K562 (cell line): Measurements from ENCODE around the gene SLC35D2. TPM values are rescaled to one million over a fixed set of nuclear protein-coding genes. Genes with fewer than 3 reads are reported as not detected.

Experiments
- BMI1 ChIP-seq: fragments of 150-350 bp; IDR thresholded peaks from 2 replicates; pipeline ENCODE4 v1.6.1; 2014; ENCODE audit warnings: low read length
- CHCHD3 ChIP-seq: fragments of 250-450 bp; sonication (Bioruptor Pico); IDR thresholded peaks from 2 replicates; pipeline ENCODE4 v2.1.2; 2022; ENCODE audit warnings: mild to moderate bottlenecking
- CSDE1 ChIP-seq, 2 experiments: fragments of 450-650 bp; IDR thresholded peaks; 2 replicates each; pipeline ENCODE4 v1.6.1; 2016; ENCODE audit warnings: mild to moderate bottlenecking in 1 of 2
- DACH1 ChIP-seq: fragments of 450-650 bp; IDR thresholded peaks from 2 replicates; pipeline ENCODE4 v1.6.1; 2018; ENCODE audit not compliant: partially characterized antibody
- ETV6 ChIP-seq, 3 experiments: fragments of 150-350 bp in 1 of 3; sonication (generic) in 1 of 3; formaldehyde crosslinking in 1 of 3; IDR thresholded peaks; 2 replicates each; pipeline versions ENCODE4 v1.6.1 to v1.8.0; 2014 to 2022; ENCODE audit warnings: borderline replicate concordance in 2 of 3, low read depth in 2 of 3, antibody characterized with exemption in 1 of 3, low read length in 1 of 3, mild to moderate bottlenecking in 1 of 3, missing genetic modification reagents in 1 of 3
- GATAD2A ChIP-seq: fragments of 450-650 bp; IDR thresholded peaks from 2 replicates; pipeline ENCODE4 v1.6.1; 2017
- HDGF ChIP-seq: fragments of 450-650 bp; IDR thresholded peaks from 2 replicates; pipeline ENCODE4 v1.6.1; 2016
- KDM2B ChIP-seq: fragments of 250-450 bp; sonication (Bioruptor Pico); IDR thresholded peaks from 2 replicates; pipeline ENCODE4 v1.8.0; 2021; ENCODE audit warnings: mild to moderate bottlenecking, moderate library complexity
- MTF1 ChIP-seq: fragments of 250-450 bp; sonication (Bioruptor Pico); IDR thresholded peaks from 2 replicates; pipeline ENCODE4 v1.9.0; 2021; ENCODE audit warnings: moderate library complexity, mild to moderate bottlenecking, inconsistent platforms, borderline replicate concordance
- NFXL1 ChIP-seq: fragments of 450-650 bp; formaldehyde crosslinking; IDR thresholded peaks from 2 replicates; pipeline ENCODE4 v1.4.0; 2021; ENCODE audit warnings: mild to moderate bottlenecking
- RAD51 ChIP-seq: fragments of 450-650 bp; IDR thresholded peaks from 2 replicates; pipeline ENCODE4 v1.7.1; 2016; ENCODE audit warnings: low read depth, mild to moderate bottlenecking, borderline replicate concordance
- RB1 ChIP-seq: fragments of 450-650 bp; IDR thresholded peaks from 2 replicates; pipeline ENCODE4 v1.6.1; 2017; ENCODE audit warnings: low read depth, mild to moderate bottlenecking
- RFX7 ChIP-seq: fragments of 250-450 bp; sonication (Bioruptor Pico); IDR thresholded peaks from 2 replicates; pipeline ENCODE4 v1.5.1; 2021; ENCODE audit warnings: mild to moderate bottlenecking
- SRF ChIP-seq, 2 experiments: fragments of 250-450, 450-650 bp in 1 of 2; sonication (Bioruptor Pico) in 1 of 2; sonication (generic) in 1 of 2; formaldehyde crosslinking; IDR thresholded peaks; 2 replicates each; pipeline versions ENCODE4 v1.5.0 to v1.5.1; 2020 to 2022; ENCODE audit warnings: mild to moderate bottlenecking in 1 of 2, missing genetic modification reagents in 1 of 2
- ZBTB1 ChIP-seq: sonication (generic); formaldehyde crosslinking; IDR thresholded peaks from 2 replicates; pipeline ENCODE4 v1.8.1; 2023; ENCODE audit warnings: missing genetic modification reagents, low read depth, mild to moderate bottlenecking, borderline replicate concordance
- ZNF133 ChIP-seq: fragments of 250-450 bp; sonication (Bioruptor Pico); IDR thresholded peaks from 2 replicates; pipeline ENCODE4 v1.4.0; 2020; ENCODE audit warnings: mild to moderate bottlenecking
- ZNF3 ChIP-seq: fragments of 250-450 bp; sonication (Bioruptor Pico); IDR thresholded peaks from 2 replicates; pipeline ENCODE4 v1.5.0; 2021; ENCODE audit warnings: mild to moderate bottlenecking, moderate library complexity
- ZNF445 ChIP-seq: fragments of 250-450 bp; sonication (Bioruptor Pico); IDR thresholded peaks from 2 replicates; pipeline ENCODE4 v1.4.0; 2020; ENCODE audit warnings: low read depth, mild to moderate bottlenecking, moderate library complexity
- polyA plus RNA-seq, 8 experiments: library from polyadenylated mRNA; depleted of rRNA in 4 of 8; stranded (reverse) in 5 of 8; unstranded in 3 of 8; fragments of >200 nt; fragmentation: Nextera tagmentation in 2 of 8; fragmentation: Illumina TruSeq in 1 of 8; extraction: Ambion mirVana in 2 of 8; extraction: Trizol in 1 of 8; gene quantifications; 2 replicates each; pipeline versions ENCODE4 v1.2.1 to v1.2.3, GENCODE V29; 2011 to 2014; ENCODE audit warnings: inconsistent platforms in 1 of 8, missing spikeins in 1 of 8
- total RNA-seq, 7 experiments: library from RNA; depleted of rRNA in 6 of 7; stranded (reverse); fragments of >200 nt in 6 of 7; fragmentation: Illumina TruSeq in 2 of 7; extraction: Trizol in 2 of 7; gene quantifications; 2 replicates each; pipeline versions ENCODE4 v1.2.1 to v1.2.3, GENCODE V29; 2011 to 2021; ENCODE audit warnings: low replicate concordance in 1 of 7
- TF ChIP-seq, protein P1 (sequence below): fragments of 450-650 bp; IDR thresholded peaks from 2 replicates; pipeline ENCODE4 v1.6.1; 2014; ENCODE audit warnings: low read depth, mild to moderate bottlenecking, moderate library complexity, borderline replicate concordance
- TF ChIP-seq, protein P2 (sequence below): fragments of 250-450 bp; sonication (Bioruptor Pico); IDR thresholded peaks from 2 replicates; pipeline ENCODE4 v1.9.0; 2021; ENCODE audit warnings: mild to moderate bottlenecking
- TF ChIP-seq, protein P3 (sequence below): fragments of 450-650 bp; IDR thresholded peaks from 2 replicates; pipeline ENCODE4 v1.6.1; 2018; ENCODE audit not compliant: partially characterized antibody
- TF ChIP-seq, protein P4 (sequence below), 3 experiments: fragments of 200-800 bp in 1 of 3; sonication (Bioruptor generic) in 1 of 3; sonication (generic) in 1 of 3; formaldehyde crosslinking in 1 of 3; IDR thresholded peaks; 2 replicates each; pipeline versions ENCODE4 v1.6.1 to v1.8.0; 2016 to 2022; ENCODE audit warnings: mild to moderate bottlenecking in 2 of 3, missing compliant biosample characterization in 2 of 3, missing genetic modification characterization in 2 of 3, missing genetic modification reagents in 1 of 3

The SLC35D2 gene
- total and polyA plus RNA-seq, 9 of the 15 experiments (the other 6 are each of a cell fraction or from before 2014, with no cell fraction given) = 2.9 to 14.9 (median 11.7) TPM

DNA sequence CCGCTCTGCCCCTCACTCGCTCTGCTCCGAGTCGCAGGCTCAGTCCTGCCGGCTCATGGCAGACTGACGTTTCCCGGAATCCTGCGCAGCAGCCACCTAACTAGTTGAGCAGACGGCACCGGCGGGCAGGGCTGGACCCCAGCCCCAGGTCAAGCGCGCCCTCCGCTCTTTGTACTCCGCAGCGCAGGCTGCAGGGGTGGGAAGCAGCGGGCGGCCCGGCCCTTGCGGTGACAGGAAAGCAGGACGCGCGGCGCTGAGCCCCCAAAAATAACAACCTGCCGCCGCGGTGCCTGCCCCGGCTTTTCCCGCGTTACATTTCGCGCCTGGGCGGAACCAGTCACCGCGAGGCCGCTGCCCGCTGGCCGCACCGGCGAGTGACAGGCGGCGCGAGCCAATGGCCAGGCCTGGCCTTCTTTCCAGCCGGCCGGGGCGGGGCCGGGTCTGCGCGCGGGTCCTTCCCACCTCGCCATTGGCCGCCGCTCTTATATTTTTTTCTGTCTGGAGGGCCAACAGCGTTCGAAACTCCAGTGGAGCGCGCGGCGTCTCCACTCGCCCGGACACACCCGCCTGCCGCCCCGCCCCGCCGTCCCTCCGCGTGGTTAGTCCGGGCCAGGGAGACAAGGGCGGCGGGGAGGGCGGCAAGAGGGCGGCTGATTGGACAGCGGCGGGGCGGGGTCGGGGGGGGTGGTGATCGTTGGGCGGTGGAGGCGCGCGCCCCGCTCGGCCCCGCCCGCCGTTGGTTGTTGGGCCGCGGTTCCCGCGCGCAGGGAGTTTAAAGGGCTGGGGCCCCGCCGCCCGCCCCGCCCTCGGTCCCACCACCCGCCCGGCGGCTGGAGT, 34.8 kb upstream of the SLC35D2 start, which contains the start of gene ZNF367 (continued):
- TF ChIP-seq KDM2B (CRISPR knock-in tag) (no peak), CHCHD3 (CRISPR knock-in tag) (no peak), MTF1 (CRISPR knock-in tag) (no peak), DACH1 (no peak), ETV6 (IDR thresholded peaks at IDR 0.05; ENCODE audit: borderline replicate concordance in 1 of 2, low read depth in 2 of 2, low read length in 1 of 2) (no peak), ETV6 (CRISPR knock-in tag; IDR thresholded peaks at IDR 0.05; ENCODE audit: borderline replicate concordance) (no peak), NFXL1 (no peak), GATAD2A (no peak), ZNF3 (CRISPR knock-in tag) (no peak), SRF (CRISPR knock-in tag; IDR thresholded peaks at IDR 0.05) (no peak), CSDE1 (IDR thresholded peaks at IDR 0.05) (no peak; a peak in 1 of 4 replicates), ZNF133 (no peak), ZBTB1 (CRISPR knock-in tag) (no peak; the same call in 1 of the 2 replicates), RFX7 (CRISPR knock-in tag) (no peak), BMI1 (no peak), RAD51 (no peak), RB1 (peak; percentile 97), ZNF445 (CRISPR knock-in tag) (no peak), HDGF (no peak)
- TF ChIP-seq, protein P1, sequence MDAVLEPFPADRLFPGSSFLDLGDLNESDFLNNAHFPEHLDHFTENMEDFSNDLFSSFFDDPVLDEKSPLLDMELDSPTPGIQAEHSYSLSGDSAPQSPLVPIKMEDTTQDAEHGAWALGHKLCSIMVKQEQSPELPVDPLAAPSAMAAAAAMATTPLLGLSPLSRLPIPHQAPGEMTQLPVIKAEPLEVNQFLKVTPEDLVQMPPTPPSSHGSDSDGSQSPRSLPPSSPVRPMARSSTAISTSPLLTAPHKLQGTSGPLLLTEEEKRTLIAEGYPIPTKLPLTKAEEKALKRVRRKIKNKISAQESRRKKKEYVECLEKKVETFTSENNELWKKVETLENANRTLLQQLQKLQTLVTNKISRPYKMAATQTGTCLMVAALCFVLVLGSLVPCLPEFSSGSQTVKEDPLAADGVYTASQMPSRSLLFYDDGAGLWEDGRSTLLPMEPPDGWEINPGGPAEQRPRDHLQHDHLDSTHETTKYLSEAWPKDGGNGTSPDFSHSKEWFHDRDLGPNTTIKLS = no peak
- TF ChIP-seq, protein P2, sequence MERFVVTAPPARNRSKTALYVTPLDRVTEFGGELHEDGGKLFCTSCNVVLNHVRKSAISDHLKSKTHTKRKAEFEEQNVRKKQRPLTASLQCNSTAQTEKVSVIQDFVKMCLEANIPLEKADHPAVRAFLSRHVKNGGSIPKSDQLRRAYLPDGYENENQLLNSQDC (CRISPR knock-in tag) = peak; percentile 79; the same call in 1 of the 2 replicates
- TF ChIP-seq, protein P3, sequence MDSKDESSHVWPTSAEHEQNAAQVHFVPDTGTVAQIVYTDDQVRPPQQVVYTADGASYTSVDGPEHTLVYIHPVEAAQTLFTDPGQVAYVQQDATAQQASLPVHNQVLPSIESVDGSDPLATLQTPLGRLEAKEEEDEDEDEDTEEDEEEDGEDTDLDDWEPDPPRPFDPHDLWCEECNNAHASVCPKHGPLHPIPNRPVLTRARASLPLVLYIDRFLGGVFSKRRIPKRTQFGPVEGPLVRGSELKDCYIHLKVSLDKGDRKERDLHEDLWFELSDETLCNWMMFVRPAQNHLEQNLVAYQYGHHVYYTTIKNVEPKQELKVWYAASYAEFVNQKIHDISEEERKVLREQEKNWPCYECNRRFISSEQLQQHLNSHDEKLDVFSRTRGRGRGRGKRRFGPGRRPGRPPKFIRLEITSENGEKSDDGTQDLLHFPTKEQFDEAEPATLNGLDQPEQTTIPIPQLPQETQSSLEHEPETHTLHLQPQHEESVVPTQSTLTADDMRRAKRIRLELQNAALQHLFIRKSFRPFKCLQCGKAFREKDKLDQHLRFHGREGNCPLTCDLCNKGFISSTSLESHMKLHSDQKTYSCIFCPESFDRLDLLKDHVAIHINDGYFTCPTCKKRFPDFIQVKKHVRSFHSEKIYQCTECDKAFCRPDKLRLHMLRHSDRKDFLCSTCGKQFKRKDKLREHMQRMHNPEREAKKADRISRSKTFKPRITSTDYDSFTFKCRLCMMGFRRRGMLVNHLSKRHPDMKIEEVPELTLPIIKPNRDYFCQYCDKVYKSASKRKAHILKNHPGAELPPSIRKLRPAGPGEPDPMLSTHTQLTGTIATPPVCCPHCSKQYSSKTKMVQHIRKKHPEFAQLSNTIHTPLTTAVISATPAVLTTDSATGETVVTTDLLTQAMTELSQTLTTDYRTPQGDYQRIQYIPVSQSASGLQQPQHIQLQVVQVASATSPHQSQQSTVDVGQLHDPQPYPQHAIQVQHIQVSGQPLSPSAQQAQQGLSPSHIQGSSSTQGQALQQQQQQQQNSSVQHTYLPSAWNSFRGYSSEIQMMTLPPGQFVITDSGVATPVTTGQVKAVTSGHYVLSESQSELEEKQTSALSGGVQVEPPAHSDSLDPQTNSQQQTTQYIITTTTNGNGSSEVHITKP = no peak
- TF ChIP-seq, protein P4, sequence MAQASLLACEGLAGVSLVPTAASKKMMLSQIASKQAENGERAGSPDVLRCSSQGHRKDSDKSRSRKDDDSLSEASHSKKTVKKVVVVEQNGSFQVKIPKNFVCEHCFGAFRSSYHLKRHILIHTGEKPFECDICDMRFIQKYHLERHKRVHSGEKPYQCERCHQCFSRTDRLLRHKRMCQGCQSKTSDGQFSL (CRISPR knock-in tag; IDR thresholded peaks at IDR 0.05) = no peak
- TF ChIP-seq, protein P4 (tag; IDR thresholded peaks at IDR 0.05) = peak in 1 of 2 experiments; percentile 52; a peak in 1 of 4 replicates
